ENCODE measurements around the gene TRIM8. TPM values are rescaled to one million over a fixed set of nuclear protein-coding genes. Genes with fewer than 3 reads are reported as not detected.

Gene TRIM8
- total RNA-seq, 1 donor, result 89.0 TPM

GRCh38 chr10:102610441-102610887 lies 33.8 kb upstream of the TRIM8 start:
- Histone ChIP-seq H3K4me1 (ENCODE audit: insufficient read depth, low read length) (peaks cover 10% of the 10 kb centered on the region), H3K27me3 (ENCODE audit: insufficient read depth, low read length) (no peaks in the 10 kb centered on the region), H3K4me3 (ENCODE audit: low read length) (no peak overlapping the region), H3K9me3 (ENCODE audit: low read depth, low read length) (no peaks in the 10 kb centered on the region)

DNA sequence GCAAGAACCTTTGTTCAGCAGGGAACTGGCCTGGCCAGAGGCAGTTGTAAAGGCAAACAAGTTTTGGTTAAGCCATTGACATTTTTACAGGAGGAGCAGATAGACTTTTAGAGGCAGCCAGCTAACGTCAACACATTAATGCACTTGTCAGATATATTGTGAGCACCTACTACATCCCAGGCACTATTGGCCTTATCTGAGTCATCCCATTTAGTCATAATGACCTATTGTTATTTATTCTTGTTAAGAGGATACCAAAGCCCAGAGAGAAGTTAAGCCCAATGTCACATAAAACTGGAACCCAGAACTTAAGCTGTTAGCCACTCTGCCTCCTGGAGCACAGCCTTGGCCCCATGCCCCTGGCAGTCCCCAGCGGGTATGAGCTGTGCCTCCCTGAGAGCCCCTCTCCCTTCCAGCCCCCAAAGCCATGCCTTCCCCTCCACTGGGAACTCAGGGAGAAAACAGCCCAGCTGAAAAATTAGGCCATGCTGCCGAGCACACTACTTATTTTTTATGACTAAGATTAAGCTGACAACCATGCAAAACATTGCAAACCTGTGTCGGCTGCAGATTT lies 32.7 kb upstream of the TRIM8 start:
- Histone ChIP-seq H3K4me1 (ENCODE audit: insufficient read depth, low read length) (peaks cover 10% of the 10 kb centered on the region), H3K4me3 (ENCODE audit: low read length) (no peak overlapping the region), H3K27me3 (ENCODE audit: insufficient read depth, low read length) (no peaks in the 10 kb centered on the region), H3K9me3 (ENCODE audit: low read depth, low read length) (no peaks in the 10 kb centered on the region)

DNA sequence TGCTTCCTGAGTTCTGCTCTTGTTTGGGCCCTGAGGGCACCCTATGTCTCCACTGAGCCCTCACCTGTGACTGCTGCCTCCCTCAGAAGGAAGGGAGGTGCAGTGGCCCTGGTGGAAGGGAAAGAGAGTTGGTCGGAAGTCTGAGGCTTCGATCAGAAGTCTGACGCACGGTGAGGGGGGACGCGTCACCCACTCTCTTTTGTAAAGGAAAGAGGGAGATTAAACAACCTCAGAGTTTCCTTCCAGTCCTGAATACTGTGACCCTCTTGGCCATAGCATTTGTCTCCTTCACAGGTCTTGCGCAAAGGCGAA lies 31.4 kb upstream of the TRIM8 start:
- H3K4me3 ChIP-seq (ENCODE audit: low read length), result no peak overlapping the region
- peaks cover 10% of the 10 kb centered on the region for H3K4me1 ChIP-seq (ENCODE audit: insufficient read depth, low read length)
- H3K27me3 ChIP-seq (ENCODE audit: insufficient read depth, low read length), result no peaks in the 10 kb centered on the region
- no peaks in the 10 kb centered on the region for H3K9me3 ChIP-seq (ENCODE audit: low read depth, low read length)

GRCh38 chr10:102613286-102613685 lies 31.0 kb upstream of the TRIM8 start:
- H3K9me3 ChIP-seq (ENCODE audit: low read depth, low read length), result no peaks in the 10 kb centered on the region
- H3K4me3 ChIP-seq (ENCODE audit: low read length), result no peak overlapping the region
- H3K27me3 ChIP-seq (ENCODE audit: insufficient read depth, low read length), result no peaks in the 10 kb centered on the region
- peaks cover 10% of the 10 kb centered on the region for H3K4me1 ChIP-seq (ENCODE audit: insufficient read depth, low read length)

- H3K4me1 ChIP-seq (ENCODE audit: insufficient read depth, low read length), result peaks cover 10% of the 10 kb centered on the region
- no peak overlapping the region for H3K4me3 ChIP-seq (ENCODE audit: low read length)
- no peaks in the 10 kb centered on the region for H3K27me3 ChIP-seq (ENCODE audit: insufficient read depth, low read length)
- H3K9me3 ChIP-seq (ENCODE audit: low read depth, low read length), result no peaks in the 10 kb centered on the region
These were observed 30.5 kb upstream of the TRIM8 start for GRCh38 chr10:102613785-102614184.

DNA sequence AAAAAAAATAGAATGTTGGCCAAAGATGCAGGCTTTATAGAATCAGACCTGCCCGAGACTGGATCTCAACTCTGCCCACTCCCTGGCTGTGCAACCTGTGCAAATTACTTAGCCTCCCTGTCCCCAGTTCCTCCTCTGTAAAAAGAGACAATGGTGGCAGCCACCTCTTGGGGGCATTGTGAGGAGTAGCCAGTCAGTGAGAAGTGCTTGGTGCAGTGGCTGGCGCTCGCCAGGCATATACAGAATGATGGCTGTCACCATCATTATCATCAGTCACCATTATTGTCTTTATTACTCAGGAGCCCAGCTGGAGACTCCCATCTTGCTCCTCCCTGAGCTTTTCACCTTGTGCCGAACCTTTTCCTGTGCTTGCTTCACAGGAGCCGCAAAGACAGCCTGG lies 29.4 kb upstream of the TRIM8 start:
- Histone ChIP-seq H3K4me1 (ENCODE audit: insufficient read depth, low read length) (peaks cover 10% of the 10 kb centered on the region), H3K4me3 (ENCODE audit: low read length) (no peak overlapping the region), H3K27me3 (ENCODE audit: insufficient read depth, low read length) (no peaks in the 10 kb centered on the region), H3K9me3 (ENCODE audit: low read depth, low read length) (no peaks in the 10 kb centered on the region)

GRCh38 chr10:102615361-102615760 lies 28.9 kb upstream of the TRIM8 start:
- Histone ChIP-seq H3K27me3 (ENCODE audit: insufficient read depth, low read length) (no peaks in the 10 kb centered on the region), H3K4me3 (ENCODE audit: low read length) (no peak overlapping the region), H3K4me1 (ENCODE audit: insufficient read depth, low read length) (peaks cover 10% of the 10 kb centered on the region), H3K9me3 (ENCODE audit: low read depth, low read length) (no peaks in the 10 kb centered on the region)

DNA sequence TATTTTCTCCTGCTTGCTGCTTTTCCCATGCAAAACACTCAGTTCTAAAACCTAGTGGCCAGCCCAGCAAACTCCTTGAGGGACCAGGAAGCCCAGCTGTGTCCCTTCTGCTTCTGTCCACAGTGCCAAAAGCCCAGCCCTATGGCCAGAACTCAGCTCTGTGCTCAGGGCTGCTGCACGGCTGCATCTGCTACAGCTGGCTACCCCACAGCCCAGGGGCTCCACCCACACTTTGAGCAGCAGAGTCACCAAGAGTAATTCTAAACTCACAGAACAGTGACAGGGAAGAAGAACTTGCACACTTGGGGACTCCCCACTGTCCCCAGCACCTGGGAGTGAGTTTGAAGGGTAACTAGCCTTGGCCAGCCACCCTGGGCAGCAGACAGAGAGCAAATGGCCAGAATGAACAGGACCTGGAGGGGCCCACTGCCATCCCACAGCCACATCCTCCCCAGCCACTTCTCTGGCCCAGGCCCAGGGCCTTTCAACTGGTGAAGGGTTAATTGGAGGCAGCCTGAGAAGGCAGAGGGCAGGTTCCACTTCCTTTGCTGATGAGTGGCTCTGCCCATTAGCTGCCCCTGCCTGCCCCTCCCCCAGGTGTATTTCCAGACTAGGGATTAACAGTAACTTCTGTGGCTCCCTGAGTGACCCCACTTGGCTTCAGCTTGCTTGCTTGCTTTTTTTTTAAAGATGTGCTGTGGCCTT lies 28.1 kb upstream of the TRIM8 start:
- no peaks in the 10 kb centered on the region for H3K9me3 ChIP-seq (ENCODE audit: low read depth, low read length)
- no peaks in the 10 kb centered on the region for H3K27me3 ChIP-seq (ENCODE audit: insufficient read depth, low read length)
- peaks cover 10% of the 10 kb centered on the region for H3K4me1 ChIP-seq (ENCODE audit: insufficient read depth, low read length)
- no peak overlapping the region for H3K4me3 ChIP-seq (ENCODE audit: low read length)

- Histone ChIP-seq H3K9me3 (ENCODE audit: low read depth, low read length) (no peaks in the 10 kb centered on the region), H3K4me3 (ENCODE audit: low read length) (no peak overlapping the region), H3K27me3 (ENCODE audit: insufficient read depth, low read length) (no peaks in the 10 kb centered on the region), H3K4me1 (ENCODE audit: insufficient read depth, low read length) (peaks cover 10% of the 10 kb centered on the region)
These were observed 27.2 kb upstream of the TRIM8 start for GRCh38 chr10:102617041-102617440.

GRCh38 chr10:102617816-102618215 lies 26.5 kb upstream of the TRIM8 start:
- Histone ChIP-seq H3K4me3 (ENCODE audit: low read length) (no peak overlapping the region), H3K27me3 (ENCODE audit: insufficient read depth, low read length) (no peaks in the 10 kb centered on the region), H3K4me1 (ENCODE audit: insufficient read depth, low read length) (peaks cover 5% of the 10 kb centered on the region), H3K9me3 (ENCODE audit: low read depth, low read length) (no peaks in the 10 kb centered on the region)

DNA sequence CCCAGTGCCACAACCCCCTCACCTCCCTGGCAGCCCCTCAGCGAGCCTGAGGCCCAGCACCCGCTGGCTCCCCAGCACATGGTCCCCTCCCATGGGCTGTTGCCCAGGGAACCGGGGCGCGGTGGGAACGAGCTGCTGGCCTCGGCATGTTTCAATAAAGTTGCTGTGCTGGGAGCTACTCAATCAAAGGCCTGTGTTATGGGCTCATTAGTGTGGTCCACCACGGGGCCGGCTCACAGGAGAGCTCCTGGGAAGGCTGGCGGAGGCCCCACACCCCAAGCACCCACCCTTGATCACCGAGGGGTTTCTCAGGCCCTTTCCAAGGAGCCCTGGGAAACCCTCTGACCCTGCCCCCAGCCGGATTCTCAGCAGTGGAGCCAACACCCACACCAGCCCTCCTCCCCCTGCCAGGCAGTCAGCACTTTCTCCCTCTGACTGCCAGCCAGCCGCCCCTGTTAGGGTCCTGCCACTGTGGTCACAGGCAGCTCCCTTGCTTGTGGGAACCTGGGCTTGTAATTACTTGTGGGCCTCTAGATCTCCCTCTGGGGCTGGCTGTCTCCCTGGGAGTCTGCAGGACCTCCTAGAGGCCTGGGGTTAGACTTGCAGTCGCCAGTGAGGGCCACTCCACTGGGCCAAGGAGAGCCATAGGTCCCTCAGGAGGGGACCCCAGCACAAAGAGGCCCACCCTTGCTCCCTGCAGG lies 24.8 kb upstream of the TRIM8 start:
- Histone ChIP-seq H3K4me1 (ENCODE audit: insufficient read depth, low read length) (no peaks in the 10 kb centered on the region), H3K27me3 (ENCODE audit: insufficient read depth, low read length) (no peaks in the 10 kb centered on the region), H3K4me3 (ENCODE audit: low read length) (no peak overlapping the region), H3K9me3 (ENCODE audit: low read depth, low read length) (no peaks in the 10 kb centered on the region)

DNA sequence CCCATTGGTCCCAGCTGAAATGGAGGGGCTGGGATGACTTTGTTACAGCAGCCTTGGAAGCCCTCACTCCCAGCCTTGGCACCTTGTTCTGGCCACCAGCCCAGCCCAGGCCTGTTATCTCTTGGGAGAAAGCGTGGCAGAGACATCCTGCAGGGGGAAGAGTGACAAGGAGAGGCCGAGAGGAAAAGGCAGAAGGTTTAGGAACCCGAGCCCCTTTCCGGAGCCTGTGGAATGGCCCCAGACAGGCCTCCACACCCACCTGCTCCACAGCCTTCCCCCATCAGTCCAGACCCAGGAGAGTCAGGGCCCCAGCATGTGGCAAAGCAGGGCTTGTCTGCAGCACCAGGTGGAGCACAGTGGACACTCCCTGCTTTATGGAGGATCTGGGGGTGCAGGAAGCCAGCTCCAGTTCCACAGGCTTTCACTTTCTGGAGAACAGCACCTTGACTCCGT lies 24.1 kb upstream of the TRIM8 start:
- H3K4me1 ChIP-seq (ENCODE audit: insufficient read depth, low read length), result no peaks in the 10 kb centered on the region
- no peak overlapping the region for H3K4me3 ChIP-seq (ENCODE audit: low read length)
- no peaks in the 10 kb centered on the region for H3K27me3 ChIP-seq (ENCODE audit: insufficient read depth, low read length)
- no peaks in the 10 kb centered on the region for H3K9me3 ChIP-seq (ENCODE audit: low read depth, low read length)

- Histone ChIP-seq H3K4me1 (ENCODE audit: insufficient read depth, low read length) (no peaks in the 10 kb centered on the region), H3K4me3 (ENCODE audit: low read length) (no peak overlapping the region), H3K9me3 (ENCODE audit: low read depth, low read length) (no peaks in the 10 kb centered on the region), H3K27me3 (ENCODE audit: insufficient read depth, low read length) (no peaks in the 10 kb centered on the region)
These were observed 23.5 kb upstream of the TRIM8 start for GRCh38 chr10:102620591-102621442.

DNA sequence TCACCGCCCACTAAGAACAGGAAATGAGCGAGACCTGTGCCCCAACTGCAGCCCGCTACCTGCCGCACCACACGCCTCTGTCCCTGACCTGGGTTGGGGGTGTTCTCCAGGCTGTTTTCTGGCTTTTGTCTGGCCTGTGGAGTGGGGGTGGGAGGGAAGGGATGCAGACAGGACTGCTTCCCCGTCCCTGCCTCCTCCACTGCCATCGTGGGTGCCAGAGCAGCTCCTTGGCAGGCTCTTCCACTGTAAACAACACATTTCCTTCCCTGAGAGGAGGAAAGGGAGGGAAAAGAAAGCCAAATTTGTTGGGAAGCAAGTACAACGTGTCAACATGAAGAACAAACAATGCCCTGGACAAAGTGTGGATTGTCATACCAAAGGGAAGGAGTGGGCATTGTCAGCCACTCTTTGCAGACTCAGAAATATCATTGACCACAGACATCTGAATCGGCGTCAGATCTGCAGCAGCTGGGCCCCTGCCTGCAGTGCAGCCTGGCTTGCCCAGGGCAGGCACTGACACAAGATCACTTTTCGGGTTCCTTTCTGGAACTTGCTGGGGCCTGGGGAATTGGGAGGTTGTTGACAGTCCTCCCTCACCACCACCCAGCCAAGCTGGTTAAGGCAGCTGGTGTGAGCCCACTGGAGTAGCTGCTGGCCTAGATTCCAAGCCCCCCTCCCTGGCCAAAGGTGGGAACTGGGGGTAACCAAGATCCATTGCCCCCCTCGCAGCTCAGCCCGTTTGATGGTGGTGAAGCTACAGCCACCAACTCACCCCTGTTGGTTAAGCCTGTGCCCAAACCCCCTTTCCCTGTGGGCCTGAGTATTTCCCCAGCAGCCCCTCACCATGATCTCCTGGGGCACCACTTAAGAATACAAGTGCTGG lies 22.6 kb upstream of the TRIM8 start:
- Histone ChIP-seq H3K27me3 (ENCODE audit: insufficient read depth, low read length) (no peaks in the 10 kb centered on the region), H3K4me3 (ENCODE audit: low read length) (no peak overlapping the region), H3K9me3 (ENCODE audit: low read depth, low read length) (no peaks in the 10 kb centered on the region), H3K4me1 (ENCODE audit: insufficient read depth, low read length) (no peaks in the 10 kb centered on the region)
